PC-3 (cell line): ENCODE measurements around the gene FGF18. TPM values are rescaled to one million over a fixed set of nuclear protein-coding genes. Genes with fewer than 3 reads are reported as not detected.
"Not testable (repeated sequence)": the region's sequence is repeated elsewhere in the genome, so short reads cannot be mapped to it uniquely, and the experiment has no call there.

ENCODE experiments used
- ATAC-seq: fragments of 200-7000 bp; cut with Tn5 transposase; 2 replicates; pipeline ENCODE4 v1.9.1; 2020; ENCODE audit warnings: mild to moderate bottlenecking, moderate library complexity
- BruUV-seq: library from RNA; stranded (reverse); fragments of 400-500 nt; replicated peaks from 2 replicates; lab custom pipeline; 2021; lab: Mats Ljungman, UMichigan
- CTCF ChIA-PET: fragments of 300-600 bp; sonication (Branson Sonifier 250); formaldehyde crosslinking; loops from one replicate; lab custom pipeline; 2022; ENCODE audit warnings: antibody characterized with exemption; lab: Charles Lee
- POLR2A ChIA-PET: fragments of 300-600 bp; sonication (Branson Sonifier 250); formaldehyde crosslinking; loops from one replicate; lab custom pipeline; 2022; ENCODE audit warnings: antibody characterized with exemption; ENCODE audit not compliant: unreplicated experiment; lab: Charles Lee
- DNase-seq: peaks from one replicate; pipeline ENCODE4 v3.0.0-alpha.2; 2015
- H2AFZ ChIP-seq: fragments of 300-600 bp; sonication (generic); 2 replicates; pipeline ENCODE4 v1.6.0; 2016; ENCODE audit warnings: antibody characterized with exemption, low read length
- H3F3A ChIP-seq: fragments of 300-600 bp; sonication (generic); one replicate; pipeline ENCODE4 v1.6.0; 2017; ENCODE audit warnings: antibody characterized with exemption, low read length, control low read depth, mild to moderate bottlenecking; ENCODE audit not compliant: unreplicated experiment
- H3K27ac ChIP-seq: fragments of 300-600 bp; sonication (generic); 2 replicates; pipeline ENCODE4 v1.5.1; 2016; ENCODE audit warnings: mild to moderate bottlenecking, low read length
- H3K27me3 ChIP-seq: fragments of 300-600 bp; sonication (generic); 2 replicates; pipeline ENCODE4 v1.6.1; 2016; ENCODE audit warnings: low read length, mixed read lengths
- H3K36me3 ChIP-seq: fragments of 300-600 bp; sonication (generic); 2 replicates; pipeline ENCODE4 v1.6.1; 2016; ENCODE audit warnings: low read depth, mixed run types, low read length, mixed read lengths
- H3K4me1 ChIP-seq: fragments of 300-600 bp; sonication (generic); 2 replicates; pipeline ENCODE4 v1.5.1; 2016; ENCODE audit warnings: low read length; ENCODE audit not compliant: insufficient read depth
- H3K4me2 ChIP-seq: fragments of 300-600 bp; sonication (generic); 2 replicates; pipeline ENCODE4 v1.6.0; 2016; ENCODE audit warnings: low read length
- H3K4me3 ChIP-seq: fragments of 300-600 bp; sonication (generic); 2 replicates; pipeline ENCODE4 v1.5.1; 2016; ENCODE audit warnings: mild to moderate bottlenecking, low read length, mixed read lengths
- H3K79me2 ChIP-seq: fragments of 300-600 bp; sonication (generic); 2 replicates; pipeline ENCODE4 v1.6.1; 2017; ENCODE audit warnings: low read length, mixed read lengths
- H3K9ac ChIP-seq: fragments of 300-600 bp; sonication (generic); 2 replicates; pipeline ENCODE4 v1.6.0; 2016; ENCODE audit warnings: mild to moderate bottlenecking, low read length
- H3K9me2 ChIP-seq: fragments of 300-600 bp; sonication (generic); replicated peaks from 2 replicates; pipeline ENCODE4 v1.6.1; 2016; ENCODE audit warnings: mixed run types, low read length, mixed read lengths
- H3K9me3 ChIP-seq: fragments of 300-600 bp; sonication (generic); 2 replicates; pipeline ENCODE4 v1.6.1; 2016; ENCODE audit warnings: low read length, mixed read lengths
- H4K20me1 ChIP-seq: fragments of 300-600 bp; sonication (generic); 2 replicates; pipeline ENCODE4 v1.6.1; 2016; ENCODE audit warnings: low read length, mixed read lengths
- CTCF ChIP-seq: fragments of 300-600 bp; sonication (generic); conservative IDR thresholded peaks from 2 replicates; pipeline ENCODE4 v1.5.1; 2017; ENCODE audit warnings: antibody characterized with exemption, low read depth, mild to moderate bottlenecking, low read length
- EZH2 ChIP-seq: fragments of 300-600 bp; sonication (generic); IDR thresholded peaks from one replicate; pipeline ENCODE4 v1.6.1; 2017; ENCODE audit warnings: antibody characterized with exemption, mild to moderate bottlenecking, low read length; ENCODE audit not compliant: unreplicated experiment
- EZH2phosphoT487 ChIP-seq: fragments of 300-600 bp; sonication (generic); IDR thresholded peaks from 2 replicates; pipeline ENCODE4 v1.6.1; 2018; ENCODE audit warnings: mild to moderate bottlenecking, antibody characterized with exemption, low read length, borderline replicate concordance
- intact Hi-C: fragments of 100-400 bp; cut with micrococcal nuclease; formaldehyde crosslinking; loops from 2 replicates; pipeline ENCODE4 v1.9.0; 2023
- total RNA-seq: library from RNA; depleted of rRNA; stranded (reverse); fragments of >200 nt; gene quantifications from 2 replicates; pipeline ENCODE4 v1.2.3, GENCODE V29; 2014

The FGF18 gene
- total RNA-seq, 1 experiment from 2014 or later, result 0.26 TPM

DNA sequence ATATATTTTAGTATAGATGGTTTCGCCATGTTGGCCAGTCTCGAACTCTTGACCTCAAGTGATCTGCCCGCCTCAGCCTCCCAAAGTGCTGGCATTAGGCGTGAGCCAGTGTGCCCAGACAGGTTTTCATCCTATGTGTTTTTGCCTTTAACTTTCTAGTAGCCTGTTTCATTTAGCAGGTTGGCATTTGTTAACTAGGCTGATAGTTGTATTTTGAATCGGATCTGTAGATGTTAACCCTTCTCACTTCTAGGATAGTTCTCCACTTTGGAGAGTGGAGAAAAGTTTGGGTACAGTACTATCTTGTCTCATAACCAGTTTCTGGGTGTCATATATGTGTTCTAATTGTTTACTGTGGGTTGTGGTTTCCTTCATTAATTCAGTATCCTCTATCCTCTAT lies 7.3 kb upstream of the FGF18 start:
- intact Hi-C loops, result loop anchor here (2.0 to 10.0 kb wide), 2 partner anchors 13 to 633 kb away; no protein-coding TSS in a partner anchor
- H3K4me3 ChIP-seq, result no peak overlapping the region
- POLR2A ChIA-PET, result no interaction called here

DNA sequence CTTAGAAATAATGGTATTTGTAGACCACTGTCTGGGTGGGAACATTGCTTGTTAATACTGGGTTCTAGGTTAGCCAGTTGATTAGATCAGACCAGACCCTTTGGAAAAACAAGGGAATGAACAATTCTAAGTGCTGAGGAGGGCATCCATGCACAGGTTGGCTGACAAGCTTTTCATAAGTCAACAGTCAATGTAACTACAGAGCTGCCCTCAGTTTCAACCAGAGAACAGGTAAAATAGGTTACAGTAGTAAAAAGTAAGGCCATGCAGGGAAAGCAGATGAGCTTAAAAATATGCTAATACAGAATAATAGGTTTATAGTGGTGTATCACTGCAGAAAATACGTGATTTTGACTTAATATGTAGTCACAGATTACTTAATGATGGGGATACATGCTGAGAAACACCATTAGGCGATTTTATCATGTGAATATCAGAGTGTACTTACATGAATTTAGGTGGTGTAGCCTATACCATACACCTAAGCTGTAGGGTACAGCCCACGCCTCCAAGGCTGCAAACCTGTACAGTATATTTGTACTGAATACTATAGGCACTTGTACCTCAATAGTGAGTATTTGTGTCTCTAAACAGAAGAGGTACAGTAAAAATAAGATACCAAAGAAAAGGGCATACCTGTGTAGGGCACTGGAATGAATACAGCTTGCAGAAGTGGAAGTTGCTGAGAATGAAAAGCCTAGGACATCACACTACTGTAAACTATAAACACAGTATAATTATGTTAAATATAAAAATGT lies 6.1 kb upstream of the FGF18 start:
- Histone ChIP-seq H3K4me2 (no peak overlapping the region), H4K20me1 (peaks cover 78% of the 10 kb centered on the region), H3K9me2 (no peaks in the 10 kb centered on the region), H3K27ac (no peak overlapping the region), H3K27me3 (no peaks in the 10 kb centered on the region), H3K9ac (no peak overlapping the region), H3K36me3 (peaks cover 49% of the 10 kb centered on the region), H3F3A (peaks cover 45% of the 10 kb centered on the region), H3K4me1 (no peaks in the 10 kb centered on the region; the same call in 1 of the 2 replicates), H3K4me3 (no peak overlapping the region), H3K79me2 (peaks cover 17% of the 10 kb centered on the region), H3K9me3 (no peaks in the 10 kb centered on the region), H2AFZ (no peak overlapping the region)
- DNase-seq, result peak; percentile 29
- POLR2A ChIA-PET, result no interaction called here
- no peak for ATAC-seq
- no peak for TF ChIP-seq EZH2phosphoT487
- TF ChIP-seq EZH2, result no peak
- BruUV-seq, result TSS peak; percentile 2
- CTCF ChIA-PET, result no interaction called here
- intact Hi-C loops, result loop anchor here (2.0 to 10.0 kb wide), 2 partner anchors 15 to 631 kb away; no protein-coding TSS in a partner anchor

More for the DNA sequence above, 7.3 kb upstream of the FGF18 start:
- no peaks in the 10 kb centered on the region for H3K9me2 ChIP-seq
- H3K79me2 ChIP-seq, result peaks cover 28% of the 10 kb centered on the region
- H2AFZ ChIP-seq, result no peak overlapping the region
- no TSS peak for BruUV-seq
- peaks cover 78% of the 10 kb centered on the region for H4K20me1 ChIP-seq
- peaks cover 50% of the 10 kb centered on the region for H3F3A ChIP-seq
- H3K27me3 ChIP-seq, result no peaks in the 10 kb centered on the region
- ATAC-seq, result no peak
- H3K36me3 ChIP-seq, result peaks cover 61% of the 10 kb centered on the region
- H3K4me1 ChIP-seq, result no peaks in the 10 kb centered on the region
- CTCF ChIA-PET, result no interaction called here
- no peak overlapping the region for H3K9ac ChIP-seq
- DNase-seq, result no peak
- no peaks in the 10 kb centered on the region for H3K9me3 ChIP-seq
- H3K4me2 ChIP-seq, result no peak overlapping the region
- no peak for TF ChIP-seq EZH2phosphoT487
- TF ChIP-seq CTCF, result no peak
- TF ChIP-seq EZH2, result no peak
- H3K27ac ChIP-seq, result no peak overlapping the region

GRCh38 chr5:171413993-171414392 lies 5.5 kb upstream of the FGF18 start:
- ATAC-seq, H3K27me3 ChIP-seq, H2AFZ ChIP-seq, H3K27ac ChIP-seq, POLR2A ChIA-PET, H3K4me3 ChIP-seq, H3K9ac ChIP-seq, H3K4me2 ChIP-seq, H3K4me1 ChIP-seq, DNase-seq, H3K9me2 ChIP-seq, BruUV-seq, CTCF ChIA-PET, H3K9me3 ChIP-seq: not testable (repeated sequence)
- peaks cover 10% of the 10 kb centered on the region for H3K79me2 ChIP-seq
- H3K36me3 ChIP-seq, result peaks cover 42% of the 10 kb centered on the region
- intact Hi-C loops, result loop anchor here (2.0 to 10.0 kb wide), 2 partner anchors 15 to 631 kb away; no protein-coding TSS in a partner anchor
- peaks cover 38% of the 10 kb centered on the region for H3F3A ChIP-seq
- H4K20me1 ChIP-seq, result peaks cover 73% of the 10 kb centered on the region
